Measurements from ENCODE around the gene SLC35G6.
"Not testable (repeated sequence)": the region's sequence is repeated elsewhere in the genome, so short reads cannot be mapped to it uniquely, and the experiment has no call there.

The SLC35G6 gene

DNA sequence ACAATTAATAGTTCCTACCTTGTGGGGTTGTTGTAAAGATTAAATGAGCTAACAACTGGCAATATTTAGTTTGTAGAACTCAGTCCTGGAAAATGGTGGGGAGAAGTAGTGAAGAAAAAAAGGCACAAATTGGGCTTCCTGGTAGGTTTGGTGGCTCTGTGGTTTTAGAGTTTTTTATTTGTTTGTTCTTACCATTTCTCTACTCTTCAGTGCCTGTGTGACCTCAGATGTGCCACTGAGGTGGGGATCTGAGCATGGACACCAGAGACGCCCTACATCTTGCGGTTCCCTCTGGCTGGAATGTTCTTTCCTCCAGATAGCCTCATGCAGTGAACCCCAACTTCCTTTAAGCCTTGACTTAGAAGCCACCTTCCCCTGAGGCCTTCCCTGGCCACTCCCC lies 9.5 kb upstream of the SLC35G6 start:
- Histone ChIP-seq H3K36me3 (ENCODE audit: control insufficient read depth, low read length) (no peaks in the 10 kb centered on the region; the same call in 1 of the 2 replicates), H3K9me3 (ENCODE audit: control insufficient read depth, insufficient read depth, low read length) (no peaks in the 10 kb centered on the region), H3K4me3 (ENCODE audit: low read length) (no peak overlapping the region), H3K79me2 (ENCODE audit: control insufficient read depth, low read length) (peaks cover 23% of the 10 kb centered on the region), H4K20me1 (ENCODE audit: control insufficient read depth, insufficient read depth, low read depth, low read length) (no peaks in the 10 kb centered on the region), H3K4me1 (ENCODE audit: control insufficient read depth, low read length) (peaks cover 13% of the 10 kb centered on the region), H3F3A (ENCODE audit: control insufficient read depth, insufficient read depth) (0 out of 2 replicates have a peak, but pooled peaks cover 3% of the 10 kb centered on the region), H3K27ac (ENCODE audit: low read depth, low read length) (no peak overlapping the region), H3K9me2 (replicated peaks; ENCODE audit: control insufficient read depth, low read length) (no peaks in the 10 kb centered on the region), H3K4me2 (ENCODE audit: low read length) (no peak overlapping the region), H3K27me3 (ENCODE audit: control insufficient read depth, low read length) (no peaks in the 10 kb centered on the region)
- TF ChIP-seq, protein P1, sequence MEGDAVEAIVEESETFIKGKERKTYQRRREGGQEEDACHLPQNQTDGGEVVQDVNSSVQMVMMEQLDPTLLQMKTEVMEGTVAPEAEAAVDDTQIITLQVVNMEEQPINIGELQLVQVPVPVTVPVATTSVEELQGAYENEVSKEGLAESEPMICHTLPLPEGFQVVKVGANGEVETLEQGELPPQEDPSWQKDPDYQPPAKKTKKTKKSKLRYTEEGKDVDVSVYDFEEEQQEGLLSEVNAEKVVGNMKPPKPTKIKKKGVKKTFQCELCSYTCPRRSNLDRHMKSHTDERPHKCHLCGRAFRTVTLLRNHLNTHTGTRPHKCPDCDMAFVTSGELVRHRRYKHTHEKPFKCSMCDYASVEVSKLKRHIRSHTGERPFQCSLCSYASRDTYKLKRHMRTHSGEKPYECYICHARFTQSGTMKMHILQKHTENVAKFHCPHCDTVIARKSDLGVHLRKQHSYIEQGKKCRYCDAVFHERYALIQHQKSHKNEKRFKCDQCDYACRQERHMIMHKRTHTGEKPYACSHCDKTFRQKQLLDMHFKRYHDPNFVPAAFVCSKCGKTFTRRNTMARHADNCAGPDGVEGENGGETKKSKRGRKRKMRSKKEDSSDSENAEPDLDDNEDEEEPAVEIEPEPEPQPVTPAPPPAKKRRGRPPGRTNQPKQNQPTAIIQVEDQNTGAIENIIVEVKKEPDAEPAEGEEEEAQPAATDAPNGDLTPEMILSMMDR (IDR thresholded peaks at IDR 0.05; ENCODE audit: low read depth, low read length, poor library complexity, severe bottlenecking) = no peak
- no peak for TF ChIP-seq EZH2phosphoT487 (IDR thresholded peaks at IDR 0.05; ENCODE audit: borderline replicate concordance, low read length)

DNA sequence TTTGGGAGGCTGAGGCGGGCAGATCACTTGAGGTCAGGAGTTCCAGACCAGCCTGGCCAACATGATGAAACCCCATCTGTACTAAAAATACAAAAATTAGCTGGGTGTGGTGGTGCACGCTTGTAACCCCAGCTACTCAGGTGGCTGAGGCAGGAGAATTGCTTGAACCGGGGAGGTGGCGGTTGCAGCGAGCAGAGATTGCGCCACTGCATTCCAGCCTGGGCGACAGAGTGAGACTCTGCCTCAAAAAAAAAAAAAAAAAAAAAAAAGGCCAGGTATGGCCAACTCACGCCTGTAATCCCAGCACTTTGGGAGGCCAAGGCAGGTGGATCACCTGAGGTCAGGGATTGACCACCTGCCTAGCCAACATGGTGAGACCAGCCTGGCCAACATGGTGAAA lies 6.5 kb upstream of the SLC35G6 start:
- H4K20me1 ChIP-seq (ENCODE audit: control insufficient read depth, insufficient read depth, low read depth, low read length); H3K27me3 ChIP-seq (ENCODE audit: control insufficient read depth, low read length); H3K4me3 ChIP-seq (ENCODE audit: low read length); H3K36me3 ChIP-seq (ENCODE audit: control insufficient read depth, low read length); H3K9me3 ChIP-seq (ENCODE audit: control insufficient read depth, insufficient read depth, low read length); H3K9me2 ChIP-seq (replicated peaks; ENCODE audit: control insufficient read depth, low read length); H3F3A ChIP-seq (ENCODE audit: control insufficient read depth, insufficient read depth); H3K27ac ChIP-seq (ENCODE audit: low read depth, low read length); H3K4me2 ChIP-seq (ENCODE audit: low read length): not testable (repeated sequence)
- H3K79me2 ChIP-seq (ENCODE audit: control insufficient read depth, low read length) = peaks cover 41% of the 10 kb centered on the region
- H3K4me1 ChIP-seq (ENCODE audit: control insufficient read depth, low read length) = peaks cover 13% of the 10 kb centered on the region

DNA sequence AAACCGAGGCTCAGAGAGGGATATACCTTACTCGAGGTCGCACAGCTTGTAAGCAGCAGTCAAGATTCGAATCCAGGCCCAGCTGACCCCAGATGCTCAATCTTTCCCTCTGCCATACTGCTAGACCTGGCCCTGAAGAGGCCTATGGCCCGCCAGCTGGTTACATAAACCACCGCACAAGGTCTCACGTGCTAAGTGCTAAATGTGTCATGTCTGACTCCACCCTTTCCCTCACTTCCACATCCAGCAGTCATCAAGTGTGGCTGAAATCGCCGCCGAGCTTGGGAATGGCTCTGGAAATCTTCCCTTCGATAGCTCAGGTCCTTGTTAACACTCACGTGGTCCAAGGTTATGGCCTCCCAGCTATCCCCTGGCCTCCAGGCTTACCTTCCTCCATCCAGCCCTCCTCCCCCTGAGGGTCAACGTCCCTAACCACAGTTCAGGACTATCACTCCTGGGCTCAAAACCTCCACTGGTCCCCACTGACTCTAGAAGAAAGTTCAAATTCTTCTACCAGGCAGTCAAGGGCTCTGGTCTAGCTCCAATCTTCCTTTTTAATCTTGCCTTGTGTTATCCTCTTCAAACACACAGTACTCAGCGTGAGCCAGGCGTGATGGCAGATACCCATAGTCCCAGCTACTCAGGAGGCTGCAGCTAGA lies 5.4 kb upstream of the SLC35G6 start:
- Histone ChIP-seq H3K9me2 (replicated peaks; ENCODE audit: control insufficient read depth, low read length) (no peaks in the 10 kb centered on the region), H3F3A (ENCODE audit: control insufficient read depth, insufficient read depth) (0 out of 2 replicates have a peak, but pooled peaks cover 3% of the 10 kb centered on the region), H3K79me2 (ENCODE audit: control insufficient read depth, low read length) (peaks cover 44% of the 10 kb centered on the region), H3K4me1 (ENCODE audit: control insufficient read depth, low read length) (peaks cover 24% of the 10 kb centered on the region), H3K9me3 (ENCODE audit: control insufficient read depth, insufficient read depth, low read length) (no peaks in the 10 kb centered on the region), H3K27ac (ENCODE audit: low read depth, low read length) (no peak overlapping the region), H3K36me3 (ENCODE audit: control insufficient read depth, low read length) (no peaks in the 10 kb centered on the region), H3K27me3 (ENCODE audit: control insufficient read depth, low read length) (no peaks in the 10 kb centered on the region), H4K20me1 (ENCODE audit: control insufficient read depth, insufficient read depth, low read depth, low read length) (no peaks in the 10 kb centered on the region), H3K4me3 (ENCODE audit: low read length) (no peak overlapping the region), H3K4me2 (ENCODE audit: low read length) (no peak overlapping the region)
- TF ChIP-seq, protein P1 (IDR thresholded peaks at IDR 0.05; ENCODE audit: low read depth, low read length, poor library complexity, severe bottlenecking) = no peak
- no peak for TF ChIP-seq EZH2phosphoT487 (IDR thresholded peaks at IDR 0.05; ENCODE audit: borderline replicate concordance, low read length)

DNA sequence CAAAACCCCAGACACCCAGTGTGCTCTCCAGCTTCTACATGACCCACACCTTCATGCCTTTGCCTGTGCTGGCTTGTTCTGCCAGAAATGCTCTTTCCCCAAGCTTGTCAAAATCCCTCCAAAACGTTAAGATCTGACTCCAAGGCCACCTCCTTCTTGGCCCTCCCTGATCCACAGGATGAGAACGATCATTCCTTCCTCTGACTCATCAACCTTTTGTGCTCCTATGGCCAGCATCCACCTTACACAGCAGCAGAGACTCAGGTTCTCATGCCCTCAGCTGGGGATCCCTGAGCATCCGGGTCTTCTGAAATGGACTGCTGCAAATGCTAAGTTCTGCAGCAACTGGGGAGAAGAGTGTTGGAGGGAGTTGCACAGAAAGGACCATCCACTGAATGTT lies 4.8 kb upstream of the SLC35G6 start:
- Histone ChIP-seq H3K9me3 (ENCODE audit: control insufficient read depth, insufficient read depth, low read length) (no peaks in the 10 kb centered on the region), H4K20me1 (ENCODE audit: control insufficient read depth, insufficient read depth, low read depth, low read length) (no peaks in the 10 kb centered on the region), H3K36me3 (ENCODE audit: control insufficient read depth, low read length) (no peaks in the 10 kb centered on the region), H3K4me1 (ENCODE audit: control insufficient read depth, low read length) (peaks cover 24% of the 10 kb centered on the region), H3K27me3 (ENCODE audit: control insufficient read depth, low read length) (no peaks in the 10 kb centered on the region), H3F3A (ENCODE audit: control insufficient read depth, insufficient read depth) (peaks cover 4% of the 10 kb centered on the region; the same call in 1 of the 2 replicates), H3K79me2 (ENCODE audit: control insufficient read depth, low read length) (peaks cover 44% of the 10 kb centered on the region), H3K9me2 (replicated peaks; ENCODE audit: control insufficient read depth, low read length) (no peaks in the 10 kb centered on the region), H3K4me2 (ENCODE audit: low read length) (no peak overlapping the region), H3K27ac (ENCODE audit: low read depth, low read length) (no peak overlapping the region), H3K4me3 (ENCODE audit: low read length) (no peak overlapping the region)
- TF ChIP-seq, protein P1 (IDR thresholded peaks at IDR 0.05; ENCODE audit: low read depth, low read length, poor library complexity, severe bottlenecking) = no peak
- TF ChIP-seq EZH2phosphoT487 (IDR thresholded peaks at IDR 0.05; ENCODE audit: borderline replicate concordance, low read length) = no peak
